OCI-LY1 (cell line): Measurements from ENCODE around the gene DIPK1C.

Experiments used
- H2AFZ ChIP-seq: fragments of 200-600 bp; sonication (generic), shearing (Covaris generic); 2 replicates; pipeline ENCODE4 v1.6.0; 2014; ENCODE audit warnings: antibody characterized with exemption, mild to moderate bottlenecking, low read length
- H3F3A ChIP-seq: fragments of 200-600 bp; sonication (generic), shearing (Covaris generic); 2 replicates; pipeline ENCODE4 v1.6.0; 2014; ENCODE audit warnings: mild to moderate bottlenecking, antibody characterized with exemption, low read length, moderate library complexity; ENCODE audit not compliant: insufficient read depth
- H3K27ac ChIP-seq: fragments of 200-600 bp; sonication (generic); 2 replicates; pipeline ENCODE4 v1.5.1; 2014; ENCODE audit warnings: low read length, mixed run types, mild to moderate bottlenecking, low read depth; ENCODE audit not compliant: poor library complexity, severe bottlenecking
- H3K27me3 ChIP-seq: fragments of 200-600 bp; sonication (generic); 2 replicates; pipeline ENCODE4 v1.6.0; 2014; ENCODE audit warnings: antibody characterized with exemption, mild to moderate bottlenecking, low read length, moderate library complexity; ENCODE audit not compliant: insufficient read depth
- H3K36me3 ChIP-seq: fragments of 200-600 bp; sonication (generic); 2 replicates; pipeline ENCODE4 v1.6.1; 2014; ENCODE audit warnings: mild to moderate bottlenecking, antibody characterized with exemption, low read length, moderate library complexity, mixed read lengths; ENCODE audit not compliant: insufficient read depth
- H3K4me1 ChIP-seq: fragments of 200-600 bp; sonication (generic); 2 replicates; pipeline ENCODE4 v1.5.1; 2014; ENCODE audit warnings: mild to moderate bottlenecking, low read length, moderate library complexity; ENCODE audit not compliant: insufficient read depth, severe bottlenecking
- H3K4me2 ChIP-seq: fragments of 200-600 bp; sonication (generic), shearing (Covaris generic); 2 replicates; pipeline ENCODE4 v1.6.1; 2014; ENCODE audit warnings: low read length
- H3K4me3 ChIP-seq: fragments of 200-600 bp; sonication (generic); 2 replicates; pipeline ENCODE4 v1.5.1; 2014; ENCODE audit warnings: low read length, low read depth, mild to moderate bottlenecking, mixed read lengths; ENCODE audit not compliant: poor library complexity, severe bottlenecking
- H3K79me2 ChIP-seq: fragments of 200-600 bp; shearing (Covaris generic); 2 replicates; pipeline ENCODE4 v1.6.1; 2016; ENCODE audit warnings: mixed run types, low read length, mixed read lengths; ENCODE audit not compliant: insufficient read depth
- H3K9ac ChIP-seq: fragments of 200-600 bp; sonication (generic), shearing (Covaris generic); 2 replicates; pipeline ENCODE4 v1.6.1; 2014; ENCODE audit warnings: mild to moderate bottlenecking, low read length, mixed read lengths
- H3K9me2 ChIP-seq: fragments of 200-600 bp; sonication (generic), shearing (Covaris generic); 2 replicates; pipeline ENCODE4 v1.6.1; 2014; ENCODE audit warnings: low read depth, mild to moderate bottlenecking, low read length, mixed read lengths
- H3K9me3 ChIP-seq: fragments of 200-600 bp; shearing (Covaris generic); 2 replicates; pipeline ENCODE4 v1.6.1; 2014; ENCODE audit warnings: low read length, mixed read lengths
- H4K20me1 ChIP-seq: fragments of 200-600 bp; sonication (generic), shearing (Covaris generic); 2 replicates; pipeline ENCODE4 v1.6.0; 2016; ENCODE audit warnings: mild to moderate bottlenecking, low read length; ENCODE audit not compliant: insufficient read depth
- EZH2 ChIP-seq: fragments of 200-600 bp; sonication (generic), shearing (Covaris generic); IDR thresholded peaks from 2 replicates; pipeline ENCODE4 v1.8.0; 2017; ENCODE audit warnings: borderline replicate concordance, mixed run types, mild to moderate bottlenecking, antibody characterized with exemption, low read length, moderate library complexity, mixed read lengths
- TF ChIP-seq, protein P1 (sequence below): fragments of 200-600 bp; sonication (generic), shearing (Covaris generic); IDR thresholded peaks from 2 replicates; pipeline ENCODE4 v1.5.1; 2017; ENCODE audit warnings: mild to moderate bottlenecking, antibody characterized with exemption, low read length, moderate library complexity, mixed read lengths

Gene DIPK1C

DNA sequence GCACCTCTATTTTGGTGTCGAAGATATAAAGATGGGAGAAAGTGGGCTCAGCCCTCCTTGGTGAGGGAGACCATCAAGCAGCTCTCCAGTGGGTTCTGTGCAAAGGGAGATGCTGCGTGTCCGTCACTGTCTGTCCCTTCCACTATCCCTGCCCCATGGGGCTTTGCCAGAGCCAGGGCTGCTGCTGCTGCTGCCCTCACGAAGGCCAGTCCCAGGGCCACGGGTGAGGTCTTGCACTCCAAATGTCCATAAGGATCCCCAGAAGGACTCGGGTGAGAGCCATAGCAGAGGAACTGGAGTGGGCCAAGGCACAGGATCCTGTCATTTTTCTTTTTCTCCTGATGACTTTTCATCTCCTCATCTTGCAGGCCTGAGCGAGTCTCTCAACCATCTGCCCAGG, 3.7 kb upstream of the DIPK1C start:
- Histone ChIP-seq H3K4me3 (no peak overlapping the region), H3K36me3 (no peaks in the 10 kb centered on the region), H4K20me1 (no peaks in the 10 kb centered on the region), H3K79me2 (no peaks in the 10 kb centered on the region), H3F3A (no peaks in the 10 kb centered on the region), H2AFZ (no peak overlapping the region), H3K9me2 (no peaks in the 10 kb centered on the region), H3K4me1 (no peaks in the 10 kb centered on the region), H3K9ac (no peak overlapping the region), H3K27ac (no peak overlapping the region), H3K4me2 (no peak overlapping the region), H3K27me3 (no peaks in the 10 kb centered on the region), H3K9me3 (no peaks in the 10 kb centered on the region)
- no peak for TF ChIP-seq EZH2
- TF ChIP-seq, protein P1, sequence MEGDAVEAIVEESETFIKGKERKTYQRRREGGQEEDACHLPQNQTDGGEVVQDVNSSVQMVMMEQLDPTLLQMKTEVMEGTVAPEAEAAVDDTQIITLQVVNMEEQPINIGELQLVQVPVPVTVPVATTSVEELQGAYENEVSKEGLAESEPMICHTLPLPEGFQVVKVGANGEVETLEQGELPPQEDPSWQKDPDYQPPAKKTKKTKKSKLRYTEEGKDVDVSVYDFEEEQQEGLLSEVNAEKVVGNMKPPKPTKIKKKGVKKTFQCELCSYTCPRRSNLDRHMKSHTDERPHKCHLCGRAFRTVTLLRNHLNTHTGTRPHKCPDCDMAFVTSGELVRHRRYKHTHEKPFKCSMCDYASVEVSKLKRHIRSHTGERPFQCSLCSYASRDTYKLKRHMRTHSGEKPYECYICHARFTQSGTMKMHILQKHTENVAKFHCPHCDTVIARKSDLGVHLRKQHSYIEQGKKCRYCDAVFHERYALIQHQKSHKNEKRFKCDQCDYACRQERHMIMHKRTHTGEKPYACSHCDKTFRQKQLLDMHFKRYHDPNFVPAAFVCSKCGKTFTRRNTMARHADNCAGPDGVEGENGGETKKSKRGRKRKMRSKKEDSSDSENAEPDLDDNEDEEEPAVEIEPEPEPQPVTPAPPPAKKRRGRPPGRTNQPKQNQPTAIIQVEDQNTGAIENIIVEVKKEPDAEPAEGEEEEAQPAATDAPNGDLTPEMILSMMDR, result no peak

DNA sequence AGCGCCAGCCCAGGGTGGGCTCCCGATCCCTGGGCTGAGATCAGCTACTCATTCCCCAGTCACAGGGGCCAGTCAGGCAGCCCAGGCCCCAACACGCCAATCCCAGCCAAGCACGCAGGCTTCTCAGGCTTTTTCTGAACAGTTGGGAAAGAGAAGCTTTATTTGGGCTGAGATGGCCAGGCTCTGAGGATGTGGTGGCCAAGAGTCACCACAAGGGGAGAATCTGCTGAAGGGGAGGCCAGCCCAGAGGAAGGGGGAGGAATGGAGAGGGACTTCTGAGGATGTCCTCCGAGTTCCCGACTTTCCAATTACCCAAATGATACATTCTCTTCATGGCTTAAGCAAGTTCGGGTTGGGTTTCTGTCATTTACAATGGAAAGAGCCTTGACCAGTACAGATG, 2.8 kb upstream of the DIPK1C start:
- H3K4me1 ChIP-seq, result no peaks in the 10 kb centered on the region
- H3K79me2 ChIP-seq, result no peaks in the 10 kb centered on the region
- no peak overlapping the region for H3K4me3 ChIP-seq
- no peaks in the 10 kb centered on the region for H3K27me3 ChIP-seq
- no peaks in the 10 kb centered on the region for H3K36me3 ChIP-seq
- no peak overlapping the region for H3K27ac ChIP-seq
- H2AFZ ChIP-seq, result no peak overlapping the region
- H3K9me3 ChIP-seq, result no peaks in the 10 kb centered on the region
- H3F3A ChIP-seq, result no peaks in the 10 kb centered on the region
- no peak for TF ChIP-seq EZH2
- TF ChIP-seq, protein P1, result no peak
- no peak overlapping the region for H3K9ac ChIP-seq
- no peaks in the 10 kb centered on the region for H4K20me1 ChIP-seq
- no peak overlapping the region for H3K4me2 ChIP-seq
- no peaks in the 10 kb centered on the region for H3K9me2 ChIP-seq

GRCh38 chr18:74457725-74458421, 765 bp upstream of the DIPK1C start:
- no peaks in the 10 kb centered on the region for H3F3A ChIP-seq
- no peaks in the 10 kb centered on the region for H3K79me2 ChIP-seq
- H2AFZ ChIP-seq, result no peak overlapping the region
- H3K27ac ChIP-seq, result no peak overlapping the region
- H3K9ac ChIP-seq, result no peak overlapping the region
- no peaks in the 10 kb centered on the region for H3K9me3 ChIP-seq
- H3K27me3 ChIP-seq, result 0 out of 2 replicates have a peak, but pooled peaks cover 3% of the 10 kb centered on the region
- H3K4me2 ChIP-seq, result no peak overlapping the region
- no peak overlapping the region for H3K4me3 ChIP-seq
- TF ChIP-seq, protein P1, result no peak
- TF ChIP-seq EZH2, result no peak
- H3K9me2 ChIP-seq, result no peaks in the 10 kb centered on the region
- H3K36me3 ChIP-seq, result no peaks in the 10 kb centered on the region
- no peaks in the 10 kb centered on the region for H3K4me1 ChIP-seq
- no peaks in the 10 kb centered on the region for H4K20me1 ChIP-seq
